SU-DHL-6 (cell line): ENCODE data around the gene GRM5.
"Not testable (repeated sequence)": the region's sequence is repeated elsewhere in the genome, so short reads cannot be mapped to it uniquely, and the experiment has no call there.

Source experiments
- H2AFZ ChIP-seq: fragments of 200-600 bp; sonication (generic); 2 replicates; pipeline ENCODE4 v1.6.1; 2014; ENCODE audit warnings: low read depth, mild to moderate bottlenecking, moderate library complexity, mixed read lengths, antibody characterized with exemption, low read length; ENCODE audit not compliant: severe bottlenecking
- H3F3A ChIP-seq: fragments of 200-600 bp; shearing (Covaris generic); 2 replicates; pipeline ENCODE4 v1.6.0; 2016; ENCODE audit warnings: antibody characterized with exemption, mild to moderate bottlenecking; ENCODE audit not compliant: insufficient read depth
- H3K27ac ChIP-seq: fragments of 200-600 bp; sonication (generic); 2 replicates; pipeline ENCODE4 v1.5.1; 2016; ENCODE audit warnings: low read depth, mild to moderate bottlenecking, low read length, moderate library complexity, mixed read lengths
- H3K27me3 ChIP-seq: fragments of 200-600 bp; sonication (generic), shearing (Covaris generic); 2 replicates; pipeline ENCODE4 v1.6.0; 2014; ENCODE audit warnings: mild to moderate bottlenecking, low read length
- H3K36me3 ChIP-seq: fragments of 200-600 bp; sonication (generic); 2 replicates; pipeline ENCODE4 v1.6.1; 2014; ENCODE audit warnings: mild to moderate bottlenecking, low read length, mixed read lengths
- H3K4me2 ChIP-seq: fragments of 300-600, 200-600 bp; shearing (Covaris generic), sonication (generic); 2 replicates; pipeline ENCODE4 v1.6.0; 2014; ENCODE audit warnings: low read length, low read depth, mild to moderate bottlenecking; ENCODE audit not compliant: poor library complexity, severe bottlenecking
- H3K4me3 ChIP-seq: fragments of 200-600 bp; sonication (generic); 2 replicates; pipeline ENCODE4 v1.5.1; 2014; ENCODE audit warnings: antibody characterized with exemption, low read length, mild to moderate bottlenecking, mixed read lengths; ENCODE audit not compliant: insufficient read depth, poor library complexity, severe bottlenecking
- H3K79me2 ChIP-seq: fragments of 200-600 bp; sonication (generic); 2 replicates; pipeline ENCODE4 v1.6.1; 2014; ENCODE audit warnings: mild to moderate bottlenecking, low read length, moderate library complexity; ENCODE audit not compliant: insufficient read depth
- H3K9ac ChIP-seq: fragments of 200-600 bp; sonication (generic); 2 replicates; pipeline ENCODE4 v1.7.0; 2014; ENCODE audit warnings: mild to moderate bottlenecking, low read length
- H3K9me2 ChIP-seq: fragments of 200-600 bp; sonication (generic); replicated peaks from 2 replicates; pipeline ENCODE4 v1.6.1; 2014; ENCODE audit warnings: low read length; ENCODE audit not compliant: insufficient read depth
- H3K9me3 ChIP-seq: fragments of 200-600 bp; sonication (generic); 2 replicates; pipeline ENCODE4 v1.6.1; 2014; ENCODE audit warnings: low read length, mixed read lengths; ENCODE audit not compliant: insufficient read depth
- H4K20me1 ChIP-seq: fragments of 200-600 bp; sonication (generic); 2 replicates; pipeline ENCODE4 v1.6.1; 2014; ENCODE audit warnings: low read depth, mild to moderate bottlenecking, antibody characterized with exemption, low read length, moderate library complexity, mixed read lengths
- CTCF ChIP-seq: fragments of 200-600 bp; sonication (generic); IDR thresholded peaks from one replicate; pipeline ENCODE4 v1.5.1; 2017; ENCODE audit warnings: antibody characterized with exemption, mild to moderate bottlenecking, low read length, moderate library complexity; ENCODE audit not compliant: insufficient read depth, poor library complexity, severe bottlenecking
- EZH2phosphoT487 ChIP-seq: fragments of 200-600 bp; sonication (generic), shearing (Covaris generic); conservative IDR thresholded peaks from 2 replicates; pipeline ENCODE4 v1.6.1; 2018; ENCODE audit warnings: mild to moderate bottlenecking, antibody characterized with exemption, low read length, moderate library complexity, mixed read lengths

Gene GRM5

DNA sequence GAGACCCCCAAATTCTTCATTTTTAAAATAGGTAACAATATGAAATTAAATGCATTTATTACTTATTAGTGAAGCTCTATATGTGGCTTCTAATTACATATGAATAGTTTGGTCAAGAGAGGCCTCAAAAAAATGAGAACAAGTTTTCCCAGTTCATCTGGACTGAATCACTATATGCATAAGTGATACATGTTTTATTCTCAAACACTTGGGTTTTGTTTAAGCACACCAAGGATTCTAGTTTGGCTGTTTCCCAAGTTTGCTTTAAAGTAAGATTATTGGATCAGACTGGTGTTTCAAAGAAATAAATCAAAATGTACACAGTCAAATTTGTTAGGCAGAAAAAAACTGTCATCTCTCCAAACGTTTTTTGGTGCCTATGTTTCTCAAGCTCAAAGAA is 136.1 kb downstream of the GRM5 start:
- H3K4me3 ChIP-seq, H3K9me2 ChIP-seq, H3K36me3 ChIP-seq, H2AFZ ChIP-seq, H3K4me2 ChIP-seq, H3K9ac ChIP-seq, H4K20me1 ChIP-seq, H3K79me2 ChIP-seq, H3K27ac ChIP-seq, H3K27me3 ChIP-seq, H3K9me3 ChIP-seq, H3F3A ChIP-seq: not testable (repeated sequence)

DNA sequence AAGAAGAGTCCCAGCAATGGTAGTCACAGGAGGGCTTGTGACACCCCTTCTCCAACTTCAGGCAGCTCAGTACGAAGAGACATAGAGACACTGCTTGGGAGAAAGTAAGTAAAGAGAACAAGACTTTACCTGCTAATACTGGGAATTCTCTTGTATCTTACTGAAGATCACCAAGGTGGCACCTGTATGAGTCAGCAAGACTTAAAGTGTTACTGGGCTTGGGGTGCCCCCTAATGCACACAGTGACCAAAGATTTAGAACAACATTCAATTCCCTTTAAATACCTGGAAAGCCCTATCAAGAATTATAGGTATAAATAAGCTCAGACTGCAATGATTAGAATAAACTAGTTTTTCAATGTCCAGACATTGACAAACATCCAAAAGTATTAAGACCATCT is 148.7 kb downstream of the GRM5 start:
- H3K27me3 ChIP-seq, H3F3A ChIP-seq, H2AFZ ChIP-seq, H3K79me2 ChIP-seq, H3K27ac ChIP-seq, H3K36me3 ChIP-seq, H3K4me3 ChIP-seq, H3K9me2 ChIP-seq, H3K9me3 ChIP-seq, H4K20me1 ChIP-seq, H3K4me2 ChIP-seq, H3K9ac ChIP-seq: not testable (repeated sequence)

- TF ChIP-seq EZH2phosphoT487 = no peak
- TF ChIP-seq CTCF = no peak
- no peaks in the 10 kb centered on the region for H3K79me2 ChIP-seq
- H3F3A ChIP-seq = no peaks in the 10 kb centered on the region
- no peaks in the 10 kb centered on the region for H3K27me3 ChIP-seq
- H3K36me3 ChIP-seq = no peaks in the 10 kb centered on the region
- H3K9me2 ChIP-seq = no peaks in the 10 kb centered on the region
- no peaks in the 10 kb centered on the region for H3K9me3 ChIP-seq
- no peak overlapping the region for H2AFZ ChIP-seq
- no peak overlapping the region for H3K4me2 ChIP-seq
- H3K9ac ChIP-seq = no peak overlapping the region
- H3K27ac ChIP-seq = no peak overlapping the region
- no peak overlapping the region for H3K4me3 ChIP-seq
- no peaks in the 10 kb centered on the region for H4K20me1 ChIP-seq
Observed at GRCh38 chr11:88909500-88909899, 156.3 kb downstream of the GRM5 start.

DNA sequence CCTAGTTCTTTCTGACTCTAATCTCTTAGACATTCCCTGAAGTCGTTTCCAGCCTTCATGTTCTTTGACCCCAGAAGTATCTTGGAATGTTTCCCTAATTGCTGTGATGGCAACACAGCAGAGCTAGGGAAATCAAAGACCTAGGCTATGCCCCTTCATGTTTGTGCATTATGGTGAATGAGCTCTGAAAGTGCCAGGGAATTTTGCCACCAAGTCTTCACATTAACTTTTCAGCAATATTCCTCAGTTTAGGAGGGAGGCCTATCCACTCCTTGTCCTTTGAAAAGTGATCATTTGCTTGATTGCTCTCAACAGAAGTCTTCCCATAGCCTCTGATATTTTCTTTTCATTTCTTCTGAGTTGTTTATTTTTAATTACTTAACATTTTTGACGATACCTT is 164.3 kb downstream of the GRM5 start:
- H3K4me2 ChIP-seq, H3K4me3 ChIP-seq, H3K9ac ChIP-seq, H3K79me2 ChIP-seq, H3K9me2 ChIP-seq, H3K27me3 ChIP-seq, H3F3A ChIP-seq, H3K36me3 ChIP-seq, H3K27ac ChIP-seq, H3K9me3 ChIP-seq, H4K20me1 ChIP-seq, H2AFZ ChIP-seq: not testable (repeated sequence)

DNA sequence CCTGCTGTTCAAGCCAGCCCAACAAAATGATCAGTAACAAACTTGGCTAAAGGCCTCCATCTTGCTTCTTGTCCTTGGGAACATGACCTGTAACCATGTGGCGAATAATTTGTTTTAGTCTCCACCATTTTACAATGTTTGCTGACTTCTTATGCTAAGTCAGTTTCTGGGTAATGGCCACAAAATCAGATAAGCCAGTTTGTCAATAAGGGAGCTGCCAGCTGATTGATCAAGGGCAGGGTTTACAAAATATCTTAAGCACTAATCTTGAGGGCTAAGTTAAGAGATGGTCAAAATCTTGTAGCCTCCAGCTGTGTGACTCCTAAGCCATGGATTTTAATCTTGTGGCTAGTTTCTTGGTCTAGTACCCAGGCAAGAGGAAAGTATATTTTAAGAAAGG is 176.9 kb downstream of the GRM5 start:
- not testable (repeated sequence) for H3K9ac ChIP-seq, H3K27me3 ChIP-seq, H3K27ac ChIP-seq, H3K4me3 ChIP-seq, H3K36me3 ChIP-seq, H3K4me2 ChIP-seq, H3F3A ChIP-seq, H3K79me2 ChIP-seq, H2AFZ ChIP-seq, H3K9me2 ChIP-seq, H3K9me3 ChIP-seq, H4K20me1 ChIP-seq
